Parathyroid adenoma (tissue), 2 donors: ENCODE data around the gene EEF1AKMT4.

Experiments
- H2AFZ ChIP-seq: fragments of 300-600 bp; sonication (generic); one replicate; pipeline ENCODE4 v1.7.0; 2017; ENCODE audit warnings: antibody characterized with exemption, mild to moderate bottlenecking
- H3K27ac ChIP-seq: fragments of 300-600 bp; sonication (generic); one replicate; pipeline ENCODE4 v1.7.0; 2017
- H3K27me3 ChIP-seq: fragments of 300-600 bp; sonication (generic); one replicate; pipeline ENCODE4 v1.7.0; 2017; ENCODE audit warnings: low read length; ENCODE audit not compliant: control insufficient read depth, insufficient read depth
- H3K36me3 ChIP-seq: fragments of 300-600 bp; sonication (generic); one replicate; pipeline ENCODE4 v1.7.0; 2017; ENCODE audit warnings: low read length; ENCODE audit not compliant: control insufficient read depth, insufficient read depth
- H3K4me1 ChIP-seq: fragments of 300-600 bp; sonication (generic); one replicate; pipeline ENCODE4 v1.7.0; 2017; ENCODE audit warnings: control low read depth
- H3K4me2 ChIP-seq: fragments of 300-600 bp; sonication (generic); one replicate; pipeline ENCODE4 v1.7.0; 2017; ENCODE audit warnings: low read length
- H3K4me3 ChIP-seq: fragments of 300-600 bp; sonication (generic); one replicate; pipeline ENCODE4 v1.7.0; 2017; ENCODE audit warnings: low read depth, low read length
- H3K79me2 ChIP-seq: fragments of 300-600 bp; sonication (generic); one replicate; pipeline ENCODE4 v1.7.0; 2017; ENCODE audit warnings: control low read depth
- H3K9ac ChIP-seq: fragments of 300-600 bp; sonication (generic); one replicate; pipeline ENCODE4 v1.7.0; 2017; ENCODE audit warnings: mild to moderate bottlenecking
- H3K9me3 ChIP-seq: fragments of 300-600 bp; sonication (generic); one replicate; pipeline ENCODE4 v1.7.0; 2017; ENCODE audit warnings: low read length; ENCODE audit not compliant: control insufficient read depth
- TF ChIP-seq, protein P1 (sequence below): fragments of 300-600 bp; sonication (generic); IDR thresholded peaks from one replicate; pipeline ENCODE4 v1.7.0; 2017; ENCODE audit warnings: antibody characterized with exemption, mild to moderate bottlenecking
- donor health status: primary hyperparathyroidism.

The EEF1AKMT4 gene

DNA sequence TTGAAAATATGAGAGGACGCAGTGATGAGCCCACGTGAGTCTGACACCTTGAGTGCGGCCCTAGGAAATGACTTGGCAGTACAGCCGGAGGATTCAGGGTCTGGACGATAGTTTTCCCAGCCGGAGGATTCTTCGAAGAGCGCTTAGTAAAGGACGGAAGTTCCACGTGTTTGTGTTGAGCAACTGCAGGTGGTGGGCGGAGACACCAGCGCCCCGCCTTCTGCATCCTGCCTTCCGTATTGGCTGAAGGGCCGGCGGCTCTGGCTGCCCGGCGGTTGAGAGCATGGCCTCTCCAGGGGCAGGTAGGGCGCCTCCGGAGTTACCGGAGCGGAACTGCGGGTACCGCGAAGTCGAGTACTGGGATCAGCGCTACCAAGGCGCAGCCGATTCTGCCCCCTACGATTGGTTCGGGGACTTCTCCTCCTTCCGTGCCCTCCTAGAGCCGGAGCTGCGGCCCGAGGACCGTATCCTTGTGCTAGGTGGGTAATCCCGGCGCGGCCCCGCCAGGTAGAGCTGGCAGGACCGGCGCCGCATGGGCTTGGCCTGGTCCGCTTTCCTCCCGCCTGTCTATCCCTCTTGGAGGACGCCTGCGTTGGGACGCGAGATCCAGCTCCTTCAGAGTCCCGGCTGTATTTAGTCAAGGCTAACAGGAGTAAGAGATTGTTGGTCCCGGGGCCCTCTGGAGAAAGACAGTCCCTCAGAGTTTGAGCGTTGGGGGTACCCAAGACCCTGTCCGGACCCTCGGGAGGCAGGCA is at the start of gene EEF1AKMT4:
Gene EEF1AKMT4 (plus strand): TSS at position 261 of the 755 bp plus-strand sequence. CDS start 23 bp downstream, at position 284.
- Histone ChIP-seq H3K79me2 (no peaks in the 10 kb centered on the region), H3K9me3 (no peaks in the 10 kb centered on the region), H3K4me1 (no peaks in the 10 kb centered on the region), H3K4me3 (peak within 1 kb of the TSS; percentile 71), H3K36me3 (no peaks in the 10 kb centered on the region), H3K27ac (peak within 1 kb of the TSS; percentile 82), H3K27me3 (no peaks in the 10 kb centered on the region), H3K9ac (no peak within 1 kb of the TSS), H3K4me2 (peak within 1 kb of the TSS; percentile 90), H2AFZ (peak within 1 kb of the TSS; percentile 88)
- TF ChIP-seq, protein P1, sequence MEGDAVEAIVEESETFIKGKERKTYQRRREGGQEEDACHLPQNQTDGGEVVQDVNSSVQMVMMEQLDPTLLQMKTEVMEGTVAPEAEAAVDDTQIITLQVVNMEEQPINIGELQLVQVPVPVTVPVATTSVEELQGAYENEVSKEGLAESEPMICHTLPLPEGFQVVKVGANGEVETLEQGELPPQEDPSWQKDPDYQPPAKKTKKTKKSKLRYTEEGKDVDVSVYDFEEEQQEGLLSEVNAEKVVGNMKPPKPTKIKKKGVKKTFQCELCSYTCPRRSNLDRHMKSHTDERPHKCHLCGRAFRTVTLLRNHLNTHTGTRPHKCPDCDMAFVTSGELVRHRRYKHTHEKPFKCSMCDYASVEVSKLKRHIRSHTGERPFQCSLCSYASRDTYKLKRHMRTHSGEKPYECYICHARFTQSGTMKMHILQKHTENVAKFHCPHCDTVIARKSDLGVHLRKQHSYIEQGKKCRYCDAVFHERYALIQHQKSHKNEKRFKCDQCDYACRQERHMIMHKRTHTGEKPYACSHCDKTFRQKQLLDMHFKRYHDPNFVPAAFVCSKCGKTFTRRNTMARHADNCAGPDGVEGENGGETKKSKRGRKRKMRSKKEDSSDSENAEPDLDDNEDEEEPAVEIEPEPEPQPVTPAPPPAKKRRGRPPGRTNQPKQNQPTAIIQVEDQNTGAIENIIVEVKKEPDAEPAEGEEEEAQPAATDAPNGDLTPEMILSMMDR = no peak

DNA sequence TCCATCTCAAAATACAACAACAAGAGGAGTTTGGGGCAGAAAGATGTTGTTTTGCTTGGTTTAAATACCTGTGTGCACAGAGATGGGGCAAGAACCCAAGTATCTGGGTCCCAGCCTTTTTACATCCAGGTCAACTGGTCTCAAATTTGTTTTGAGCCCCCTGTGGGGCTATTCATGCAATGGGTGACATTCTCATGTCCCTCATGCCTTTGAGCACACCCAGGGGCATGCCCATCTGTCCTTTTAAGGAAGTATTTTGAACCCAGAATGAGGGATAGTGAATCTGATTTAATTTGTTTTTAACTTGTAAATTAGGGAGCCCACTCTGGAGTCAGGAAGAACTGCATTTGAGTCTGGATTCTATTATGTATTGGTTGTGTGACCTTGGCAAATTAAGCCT is 48.6 kb upstream of the EEF1AKMT4 start:
- H3K79me2 ChIP-seq = no peaks in the 10 kb centered on the region
- no peaks in the 10 kb centered on the region for H3K27me3 ChIP-seq
- no peak overlapping the region for H3K9ac ChIP-seq
- no peaks in the 10 kb centered on the region for H3K4me1 ChIP-seq
- H3K27ac ChIP-seq = no peak overlapping the region
- TF ChIP-seq, protein P1 = no peak
- H3K36me3 ChIP-seq = no peaks in the 10 kb centered on the region
- H3K4me3 ChIP-seq = no peak overlapping the region
- no peaks in the 10 kb centered on the region for H3K9me3 ChIP-seq
- H2AFZ ChIP-seq = no peak overlapping the region
- H3K4me2 ChIP-seq = no peak overlapping the region

DNA sequence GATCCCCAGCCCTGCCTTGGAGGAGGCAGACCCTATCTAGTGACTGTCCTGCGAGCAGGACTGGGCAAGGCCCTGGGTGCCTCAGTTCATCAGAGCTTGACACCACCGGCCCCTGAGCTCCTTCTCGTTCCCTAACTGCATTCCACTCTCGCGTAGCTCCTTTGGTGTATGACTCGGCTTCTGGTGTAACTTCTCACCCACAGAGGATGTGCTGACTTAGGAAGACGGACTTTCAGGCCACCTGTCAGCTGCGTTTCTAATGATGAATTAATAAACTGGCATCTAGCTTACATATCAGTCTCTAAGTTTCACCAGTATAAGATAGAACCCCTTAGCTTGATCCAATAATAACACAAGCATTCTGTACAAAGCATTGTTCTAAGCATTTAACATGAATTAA is 45.9 kb upstream of the EEF1AKMT4 start:
- Histone ChIP-seq H3K9me3 (no peaks in the 10 kb centered on the region), H3K79me2 (no peaks in the 10 kb centered on the region), H3K27ac (no peak overlapping the region), H3K36me3 (no peaks in the 10 kb centered on the region), H3K4me3 (no peak overlapping the region), H3K4me2 (no peak overlapping the region), H3K27me3 (no peaks in the 10 kb centered on the region), H2AFZ (no peak overlapping the region), H3K9ac (no peak overlapping the region), H3K4me1 (no peaks in the 10 kb centered on the region)
- TF ChIP-seq, protein P1 = no peak

DNA sequence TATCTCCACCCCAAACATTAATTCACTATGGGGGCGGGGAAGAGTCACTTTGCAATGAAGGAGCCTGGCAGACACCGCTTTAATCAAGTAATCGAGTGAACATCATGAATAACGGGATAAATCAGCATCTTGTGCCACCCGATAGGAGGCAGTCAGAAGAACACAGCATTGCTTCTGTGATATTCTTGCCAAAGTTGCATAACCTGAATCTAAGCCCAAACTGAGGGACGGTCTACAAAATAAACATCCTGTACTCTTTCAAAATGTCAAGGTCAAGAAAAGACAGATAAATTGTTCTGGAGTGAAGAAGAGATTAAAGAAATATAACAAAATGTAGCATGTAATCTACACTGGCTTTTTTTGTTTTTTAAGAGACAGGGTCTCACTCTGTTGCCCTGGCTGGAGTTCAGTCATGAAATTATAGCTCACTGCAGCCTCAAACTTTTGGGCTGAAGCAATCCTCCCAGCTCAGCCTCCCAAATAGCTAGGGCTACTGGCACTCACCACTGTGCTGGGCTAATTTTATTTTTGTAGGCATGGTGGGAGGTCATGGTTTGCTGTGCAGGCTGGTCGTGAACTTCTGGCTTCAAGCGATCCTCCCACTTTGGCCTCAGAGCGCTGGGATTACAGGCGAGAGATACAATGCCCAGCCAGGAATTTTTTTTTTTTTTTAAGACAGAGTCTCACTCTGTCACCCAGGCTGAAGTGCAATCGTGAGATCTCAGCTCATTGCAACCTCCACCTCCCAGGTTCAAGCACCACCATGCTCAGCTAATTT is 40.1 kb upstream of the EEF1AKMT4 start:
- Histone ChIP-seq H2AFZ (no peak overlapping the region), H3K27ac (no peak overlapping the region)
- TF ChIP-seq, protein P1 = no peak

More for the DNA sequence above, 40.1 kb upstream of the EEF1AKMT4 start:
- H3K79me2 ChIP-seq = no peaks in the 10 kb centered on the region
- no peaks in the 10 kb centered on the region for H3K27me3 ChIP-seq
- H3K4me3 ChIP-seq = no peak overlapping the region
- no peak overlapping the region for H3K4me2 ChIP-seq
- H3K4me1 ChIP-seq = no peaks in the 10 kb centered on the region
- H3K9ac ChIP-seq = no peak overlapping the region
- no peaks in the 10 kb centered on the region for H3K9me3 ChIP-seq
- H3K36me3 ChIP-seq = no peaks in the 10 kb centered on the region
